Measurements from ENCODE around the gene TAF12.
A peak's percentile ranks its signal among the peaks of the same experiment; 100 is the strongest.
"Not testable (repeated sequence)": the region's sequence is repeated elsewhere in the genome, so short reads cannot be mapped to it uniquely, and the experiment has no call there.

TAF12 gene

GRCh38 chr1:28586585-28587391 lies 56.1 kb downstream of the TAF12 start:
- DNase-seq = not testable (repeated sequence)

DNA sequence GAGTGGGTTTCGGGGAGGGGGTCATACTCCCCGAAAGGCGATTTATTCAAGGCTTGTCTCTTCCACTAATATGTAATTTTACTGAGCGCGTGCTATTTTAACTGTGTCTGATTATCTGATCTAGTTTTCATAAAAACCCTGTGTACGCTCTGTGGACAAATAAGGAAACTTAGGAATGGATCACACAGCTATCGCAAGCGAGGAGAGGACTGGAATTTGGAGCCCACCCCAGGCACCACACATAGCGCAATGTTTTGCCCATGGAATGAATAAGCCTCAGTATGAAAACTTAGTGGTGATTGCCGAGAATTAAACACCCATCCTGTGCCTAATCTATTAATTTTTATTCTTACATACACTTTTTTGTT lies 60.6 kb downstream of the TAF12 start:
- DNase-seq = no peak

DNA sequence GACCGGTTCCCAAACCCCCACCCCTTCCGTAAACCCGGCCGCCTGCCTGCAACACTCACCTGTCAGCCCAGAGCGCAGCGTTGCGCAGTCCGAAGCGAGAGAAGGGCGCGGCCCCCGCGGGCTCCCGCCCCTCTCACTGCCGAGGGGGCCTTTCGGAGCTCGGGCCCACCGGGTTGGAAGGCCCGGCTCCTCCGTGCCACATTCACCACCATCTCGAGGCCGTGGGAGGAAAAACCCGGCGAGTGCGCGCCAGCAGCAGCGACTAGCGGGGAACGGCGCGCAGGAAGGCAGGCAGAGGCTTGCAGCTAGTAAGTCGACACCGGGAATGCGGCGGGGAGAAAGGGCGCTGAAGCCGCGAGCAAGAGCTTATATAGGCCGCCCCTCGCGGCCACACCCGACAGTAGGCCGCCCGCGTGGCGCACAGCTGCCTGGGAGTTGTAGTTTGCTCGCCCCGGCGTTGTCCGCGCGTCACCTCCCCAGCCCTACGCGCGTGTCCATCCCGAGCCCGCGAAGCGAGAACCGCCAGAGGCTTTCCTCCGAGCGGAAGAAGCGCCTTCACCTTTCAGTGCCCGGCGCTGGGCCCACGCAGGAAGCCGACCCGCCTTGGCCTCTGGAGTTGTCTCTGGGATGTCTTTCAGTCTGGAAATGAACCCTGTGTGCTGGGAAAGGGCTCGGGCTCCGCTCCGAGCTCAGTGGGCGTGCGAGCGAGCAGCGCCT lies 61.2 kb downstream of the TAF12 start:
- DNase-seq = peak; percentile 42 to 97 (median 90)

GRCh38 chr1:28580722-28581530 lies 61.9 kb downstream of the TAF12 start:
- DNase-seq = peak in 27 of 56 donors; percentile 20 to 67 (median 50)

DNA sequence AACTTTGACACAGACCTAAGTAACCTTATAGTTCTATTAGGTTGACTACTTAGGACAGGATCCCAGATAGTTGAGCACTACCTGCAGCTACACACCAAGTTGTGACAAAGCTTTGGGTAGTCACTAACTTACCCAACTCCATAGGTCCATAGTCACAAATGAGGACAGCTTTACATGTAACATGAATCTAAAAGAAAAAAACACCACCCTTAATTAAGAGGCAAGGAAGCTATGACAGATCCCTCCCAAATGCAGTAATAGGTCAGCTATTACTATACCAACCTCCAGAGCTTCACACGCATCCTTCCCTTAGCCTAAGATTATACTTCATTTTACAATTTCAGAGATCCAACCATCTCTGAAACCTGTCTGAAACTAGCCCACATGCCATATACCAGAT lies 63.5 kb downstream of the TAF12 start:
- no peak for DNase-seq

DNA sequence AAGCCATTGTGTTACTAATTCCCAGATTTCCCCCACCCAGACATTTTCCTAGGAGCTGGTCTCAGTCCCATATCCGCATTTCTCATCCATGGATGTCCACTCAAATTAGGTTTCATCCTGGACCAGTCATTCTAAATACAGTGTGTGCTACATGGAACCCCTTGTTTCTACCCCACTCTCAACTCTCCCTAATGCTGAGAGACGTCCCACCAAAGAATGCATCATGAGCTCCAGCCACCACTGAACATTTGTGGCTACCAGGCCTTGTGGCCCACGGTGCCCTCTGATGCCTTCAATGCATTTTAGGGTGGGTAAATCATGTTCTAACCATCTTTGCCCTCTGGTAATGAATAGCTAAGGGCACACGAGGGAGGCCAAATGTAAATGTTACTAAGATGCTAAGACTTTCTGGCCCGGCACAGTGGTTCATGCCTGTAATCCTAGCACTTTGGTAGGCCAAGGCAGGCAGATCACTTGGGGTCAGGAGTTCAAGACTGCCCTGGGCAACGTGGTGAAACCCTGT lies 64.1 kb downstream of the TAF12 start:
- no peak for DNase-seq

GRCh38 chr1:28577738-28578536 lies 64.9 kb downstream of the TAF12 start:
- no peak for DNase-seq

DNA sequence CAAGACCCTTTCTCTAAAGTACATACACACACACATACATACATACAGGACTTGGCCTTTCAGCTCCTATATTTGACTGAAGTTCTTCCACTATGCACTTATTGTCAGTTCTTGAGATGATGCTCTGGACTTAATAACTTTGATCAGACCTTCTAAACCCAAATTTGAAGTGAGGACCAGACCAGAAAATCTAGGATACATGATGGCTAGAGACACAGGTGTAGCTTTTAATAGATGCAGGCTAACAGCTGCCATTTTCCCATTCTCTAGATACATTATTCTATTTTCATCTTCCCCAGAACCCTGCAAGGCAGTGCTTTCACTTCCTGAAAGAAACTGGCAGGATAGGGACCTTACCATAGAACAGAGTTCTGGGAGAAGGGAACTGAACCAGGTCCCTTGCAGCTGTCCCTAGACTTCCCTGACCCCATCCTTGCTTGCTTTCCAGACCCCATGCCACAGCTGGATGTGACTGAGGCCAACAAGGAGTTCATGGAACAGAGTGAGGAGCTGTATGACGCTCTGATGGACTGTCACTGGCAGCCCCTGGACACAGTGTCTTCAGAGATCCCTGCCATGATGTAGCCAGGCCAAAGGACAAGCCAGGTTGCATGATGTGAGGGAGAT lies 65.7 kb downstream of the TAF12 start:
- DNase-seq = no peak

DNA sequence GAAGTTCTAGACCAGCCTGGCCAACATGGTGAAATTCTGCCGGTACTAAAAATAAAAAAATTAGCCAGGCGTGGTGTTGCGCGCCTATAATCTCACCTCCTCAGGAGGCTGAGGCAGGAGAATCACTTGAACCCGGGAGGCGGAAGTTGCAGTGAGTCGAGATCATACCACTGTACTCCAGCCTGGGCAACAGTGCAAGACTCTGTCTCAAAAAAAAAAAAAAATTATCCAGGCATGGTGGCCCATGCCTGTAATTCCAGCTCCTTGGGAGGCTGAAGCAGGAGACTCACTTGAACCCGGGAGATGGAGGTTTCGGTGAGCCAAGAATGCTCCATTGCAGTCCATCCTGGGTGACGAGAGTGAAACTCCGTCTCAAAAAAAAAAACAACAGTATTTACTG lies 69.3 kb downstream of the TAF12 start:
- no peak for DNase-seq

DNA sequence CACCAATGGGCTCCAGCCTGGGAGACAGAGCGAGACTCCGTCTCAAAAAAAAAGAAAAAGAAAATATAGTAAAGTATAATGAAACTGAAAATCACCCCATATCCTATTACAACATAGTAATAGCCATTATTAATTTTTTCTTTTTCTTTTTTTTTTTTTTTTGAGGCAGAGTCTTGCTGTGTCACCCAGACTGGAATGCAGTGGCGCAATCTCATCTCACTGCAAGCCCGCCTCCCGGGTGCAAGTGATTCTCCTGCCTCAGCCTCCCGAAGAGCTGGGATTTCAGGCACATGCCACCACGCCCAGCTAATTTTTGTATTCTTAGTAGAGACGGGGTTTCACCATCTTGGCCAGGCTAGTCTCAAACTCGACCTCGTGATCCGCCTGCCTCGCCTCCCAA lies 70.0 kb downstream of the TAF12 start:
- not testable (repeated sequence) for DNase-seq

GRCh38 chr1:28571911-28572310 lies 71.0 kb downstream of the TAF12 start:
- DNase-seq = no peak

GRCh38 chr1:28566931-28567330 lies 75.9 kb downstream of the TAF12 start:
- DNase-seq = no peak

DNA sequence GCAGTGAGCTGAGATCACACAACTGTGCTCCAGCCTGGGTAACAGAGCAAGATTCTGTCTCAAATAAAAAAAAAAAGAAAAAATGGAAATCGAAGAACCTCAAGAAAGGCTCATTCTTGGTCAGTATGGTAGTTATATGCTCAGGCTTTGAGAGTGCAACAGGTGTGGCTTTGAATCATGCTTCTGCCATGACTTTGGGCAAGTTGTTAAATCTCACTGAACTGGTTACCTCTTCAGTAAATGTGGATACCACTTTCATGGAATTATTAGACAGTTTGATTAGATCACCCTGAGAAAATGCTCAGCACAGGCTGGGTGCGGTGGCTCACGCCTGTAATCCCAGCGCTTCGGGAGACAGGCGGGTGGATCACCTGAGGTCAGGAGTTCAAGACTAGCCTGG lies 77.1 kb downstream of the TAF12 start:
- DNase-seq = no peak

DNA sequence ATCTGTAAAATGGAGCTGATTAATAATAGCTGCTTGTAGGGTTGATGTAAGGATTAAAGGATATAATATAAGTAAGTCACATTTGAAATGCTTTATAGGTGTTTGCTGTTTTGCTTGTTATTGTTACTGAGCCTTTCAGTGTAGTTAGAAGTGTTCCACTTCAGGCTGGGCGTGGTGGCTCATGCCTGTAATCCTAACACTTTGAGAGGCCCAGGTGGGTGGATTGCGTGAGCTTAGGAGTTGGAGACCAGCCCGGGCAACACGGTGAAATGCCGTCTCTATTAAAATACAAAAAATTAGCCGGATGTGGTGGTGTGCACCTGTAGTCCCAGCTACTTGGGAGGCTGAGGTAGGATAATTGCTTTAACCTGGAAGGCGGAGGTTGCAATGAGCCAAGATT lies 77.8 kb downstream of the TAF12 start:
- no peak for DNase-seq

DNA sequence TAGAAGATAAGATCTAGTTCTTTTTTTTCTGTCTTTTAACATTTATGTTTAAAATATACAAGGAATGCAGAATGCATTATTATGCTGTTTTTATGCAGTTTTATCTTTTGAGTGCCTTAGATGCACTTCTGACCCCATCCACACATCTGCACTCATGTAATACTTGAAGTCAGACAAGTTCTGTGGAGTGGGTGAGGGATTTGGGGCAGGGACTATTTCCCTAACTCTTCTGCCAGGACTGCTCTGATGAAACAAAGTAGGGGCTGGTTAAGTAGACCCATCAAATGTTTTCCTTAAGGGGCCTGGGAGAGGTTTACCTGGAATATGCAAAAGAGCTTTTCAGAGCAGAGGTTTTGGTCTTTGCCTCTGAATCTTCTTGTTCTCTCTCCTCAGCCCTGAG lies 78.6 kb downstream of the TAF12 start:
- no peak for DNase-seq

- DNase-seq = no peak
These were observed 82.0 kb downstream of the TAF12 start for GRCh38 chr1:28560886-28561285.
